Effector memory CD4-positive, alpha-beta T cell (primary cell): ENCODE data around the gene IL17REL.

Source experiments
- DNase-seq, 3 donors: peaks; one replicate each; pipeline ENCODE4 v3.0.0-alpha.2; 2020
- H3K27ac ChIP-seq: 2 replicates; pipeline ENCODE4 v1.7.0; 2013; ENCODE audit warnings: mild to moderate bottlenecking, low read length, moderate library complexity; ENCODE audit not compliant: insufficient read depth, poor library complexity, severe bottlenecking
- H3K27me3 ChIP-seq: replicated peaks from 2 replicates; pipeline ENCODE4 v1.7.0; 2013; ENCODE audit warnings: mild to moderate bottlenecking, low read length; ENCODE audit not compliant: insufficient read depth, control insufficient read depth, poor library complexity, severe bottlenecking
- H3K36me3 ChIP-seq: 2 replicates; pipeline ENCODE4 v1.7.0; 2013; ENCODE audit warnings: mild to moderate bottlenecking, low read length, moderate library complexity; ENCODE audit not compliant: control insufficient read depth, insufficient read depth
- H3K4me1 ChIP-seq: 2 replicates; pipeline ENCODE4 v1.7.0; 2013; ENCODE audit warnings: low read length, mild to moderate bottlenecking; ENCODE audit not compliant: control insufficient read depth, insufficient read depth, poor library complexity, severe bottlenecking
- H3K4me3 ChIP-seq: 2 replicates; pipeline ENCODE4 v1.7.0; 2013; ENCODE audit warnings: low read length, low read depth, mild to moderate bottlenecking; ENCODE audit not compliant: insufficient read depth, poor library complexity, severe bottlenecking
- H3K9me3 ChIP-seq: 2 replicates; pipeline ENCODE4 v1.7.0; 2013; ENCODE audit warnings: mild to moderate bottlenecking, low read length, moderate library complexity; ENCODE audit not compliant: control insufficient read depth

The IL17REL gene

GRCh38 chr22:50056214-50056972 is 43.8 kb upstream of the IL17REL start:
- peaks cover 13% of the 10 kb centered on the region for H3K27me3 ChIP-seq
- H3K4me3 ChIP-seq: no peak overlapping the region

GRCh38 chr22:50053861-50054260 is 41.3 kb upstream of the IL17REL start:
- H3K27ac ChIP-seq: no peak overlapping the region
- no peak for DNase-seq
- H3K4me1 ChIP-seq: no peaks in the 10 kb centered on the region
- H3K4me3 ChIP-seq: no peak overlapping the region
- no peaks in the 10 kb centered on the region for H3K36me3 ChIP-seq
- peaks cover 13% of the 10 kb centered on the region for H3K27me3 ChIP-seq
- no peaks in the 10 kb centered on the region for H3K9me3 ChIP-seq

More at GRCh38 chr22:50056214-50056972, 43.8 kb upstream of the IL17REL start:
- no peak overlapping the region for H3K27ac ChIP-seq
- H3K4me1 ChIP-seq: no peaks in the 10 kb centered on the region
- H3K9me3 ChIP-seq: no peaks in the 10 kb centered on the region
- DNase-seq: no peak
- no peaks in the 10 kb centered on the region for H3K36me3 ChIP-seq

- Histone ChIP-seq H3K27ac (no peak overlapping the region), H3K27me3 (peaks cover 11% of the 10 kb centered on the region), H3K4me3 (no peak overlapping the region), H3K4me1 (no peaks in the 10 kb centered on the region), H3K9me3 (no peaks in the 10 kb centered on the region), H3K36me3 (no peaks in the 10 kb centered on the region)
- DNase-seq: no peak
Observed at GRCh38 chr22:50051930-50052329, 39.4 kb upstream of the IL17REL start.

- Histone ChIP-seq H3K36me3 (no peaks in the 10 kb centered on the region), H3K4me1 (peaks cover 6% of the 10 kb centered on the region), H3K27me3 (peaks cover 5% of the 10 kb centered on the region), H3K4me3 (no peak overlapping the region), H3K9me3 (no peaks in the 10 kb centered on the region), H3K27ac (no peak overlapping the region)
- DNase-seq: no peak
Observed at GRCh38 chr22:50049299-50050195, 37.0 kb upstream of the IL17REL start.

- Histone ChIP-seq H3K27ac (no peak overlapping the region), H3K4me3 (no peak overlapping the region), H3K36me3 (no peaks in the 10 kb centered on the region), H3K27me3 (peaks cover 5% of the 10 kb centered on the region), H3K4me1 (peaks cover 10% of the 10 kb centered on the region), H3K9me3 (no peaks in the 10 kb centered on the region)
- DNase-seq: no peak
Observed at GRCh38 chr22:50048836-50049235, 36.3 kb upstream of the IL17REL start.

GRCh38 chr22:50048061-50048765 is 35.6 kb upstream of the IL17REL start:
- Histone ChIP-seq H3K27ac (no peak overlapping the region), H3K27me3 (peaks cover 5% of the 10 kb centered on the region), H3K36me3 (no peaks in the 10 kb centered on the region), H3K4me3 (no peak overlapping the region), H3K4me1 (peaks cover 10% of the 10 kb centered on the region), H3K9me3 (no peaks in the 10 kb centered on the region)
- no peak for DNase-seq

GRCh38 chr22:50047346-50047745 is 34.8 kb upstream of the IL17REL start:
- no peaks in the 10 kb centered on the region for H3K9me3 ChIP-seq
- peaks cover 5% of the 10 kb centered on the region for H3K27me3 ChIP-seq
- no peak for DNase-seq
- no peak overlapping the region for H3K4me3 ChIP-seq
- H3K27ac ChIP-seq: no peak overlapping the region
- H3K36me3 ChIP-seq: no peaks in the 10 kb centered on the region
- H3K4me1 ChIP-seq: peaks cover 10% of the 10 kb centered on the region

GRCh38 chr22:50046481-50047245 is 34.1 kb upstream of the IL17REL start:
- Histone ChIP-seq H3K9me3 (no peaks in the 10 kb centered on the region), H3K4me1 (peaks cover 10% of the 10 kb centered on the region), H3K27me3 (peaks cover 5% of the 10 kb centered on the region), H3K4me3 (no peak overlapping the region), H3K27ac (no peak overlapping the region), H3K36me3 (no peaks in the 10 kb centered on the region)
- DNase-seq: no peak

- DNase-seq: no peak
- Histone ChIP-seq H3K36me3 (no peaks in the 10 kb centered on the region), H3K4me3 (no peak overlapping the region), H3K27me3 (peaks cover 5% of the 10 kb centered on the region), H3K9me3 (no peaks in the 10 kb centered on the region), H3K27ac (no peak overlapping the region), H3K4me1 (peaks cover 10% of the 10 kb centered on the region)
Observed at GRCh38 chr22:50046019-50046415, 33.5 kb upstream of the IL17REL start.
